IPS-NIHi7 (cell line): Measurements from ENCODE around the gene GRID1.
"Not testable (repeated sequence)": the region's sequence is repeated elsewhere in the genome, so short reads cannot be mapped to it uniquely, and the experiment has no call there.

Source experiments
- DNase-seq: peaks from one replicate; pipeline ENCODE4 v3.0.0; 2012; ENCODE audit warnings: mixed read lengths; ENCODE audit errors: extremely low spot score

Gene GRID1

DNA sequence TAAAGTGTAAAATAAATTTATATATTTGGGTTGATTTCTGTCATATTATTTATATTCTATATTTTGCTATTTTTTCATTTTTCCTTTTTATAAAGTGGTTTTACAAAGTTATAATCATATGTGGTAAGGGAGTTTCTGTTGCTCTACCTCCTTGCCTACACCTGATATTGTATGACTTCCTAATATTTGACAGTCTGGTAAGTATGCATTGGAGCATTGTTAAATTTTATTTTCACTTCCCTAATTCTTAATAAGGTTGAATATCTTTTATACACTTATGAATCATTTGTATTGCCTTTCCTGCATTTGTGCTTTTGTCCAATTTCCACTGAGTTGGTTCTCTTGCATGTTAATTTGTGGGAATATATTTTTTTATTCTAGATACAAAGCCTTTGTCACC is 492.4 kb downstream of the GRID1 start:
- no peak for DNase-seq

DNA sequence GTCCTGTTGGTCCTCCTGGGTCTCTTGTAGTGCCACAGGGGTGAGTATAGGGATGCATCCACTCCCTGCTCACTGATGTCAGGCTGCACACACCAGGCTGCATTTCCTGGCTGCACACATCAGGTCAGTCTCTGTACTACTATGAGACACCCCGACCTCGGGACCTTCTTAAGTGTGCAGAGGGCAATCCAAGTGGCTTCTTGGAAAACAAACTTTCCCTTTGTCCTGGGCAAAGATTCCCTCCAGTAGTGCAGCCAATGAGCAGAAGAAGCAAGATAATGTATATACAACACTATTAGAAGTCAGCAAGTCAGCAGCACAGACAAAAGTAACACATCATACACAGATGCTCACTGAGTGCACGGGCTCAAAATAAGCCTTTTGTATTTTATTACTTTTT is 493.5 kb downstream of the GRID1 start:
- no peak for DNase-seq

DNA sequence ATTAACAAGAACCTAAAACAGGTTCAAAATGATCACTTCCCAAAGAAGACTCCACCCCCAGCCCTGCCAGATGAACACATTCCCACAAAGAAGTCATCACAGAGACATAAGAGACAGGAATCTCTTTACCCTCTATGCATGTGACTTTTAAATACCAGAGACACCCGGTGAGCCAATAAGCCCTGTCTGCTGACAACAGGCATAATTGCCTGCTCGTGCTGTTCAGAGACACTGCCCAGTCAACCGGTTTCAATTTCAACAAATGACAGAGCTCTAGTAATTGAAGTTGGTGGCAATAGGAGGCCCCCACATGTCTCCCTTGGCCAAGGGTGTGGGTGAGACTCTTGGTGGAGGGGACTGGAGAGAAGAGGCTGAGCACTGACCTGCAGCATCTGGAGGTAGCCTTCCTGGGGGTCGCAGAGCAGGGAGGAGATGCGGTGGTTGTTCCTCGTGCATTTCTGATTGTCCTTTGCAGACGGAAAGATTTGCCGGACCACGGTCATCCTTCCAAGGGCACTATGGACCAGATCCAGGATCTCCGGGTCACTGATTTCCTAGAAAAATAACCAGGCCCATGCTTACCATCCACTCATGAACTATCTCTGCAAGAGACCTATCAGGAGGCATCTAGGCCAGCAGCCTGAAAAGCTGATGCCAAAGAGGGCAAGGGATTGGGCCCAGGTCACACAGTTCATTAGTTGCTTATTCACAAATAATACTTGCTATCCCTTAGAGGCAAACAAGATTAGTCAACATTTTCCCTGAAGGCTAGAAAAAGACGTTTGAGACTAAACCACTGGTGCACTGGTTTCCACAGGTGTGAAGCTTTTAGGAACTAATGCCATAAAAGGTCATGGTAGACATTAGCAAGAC is 497.7 kb downstream of the GRID1 start:
- no peak for DNase-seq

DNA sequence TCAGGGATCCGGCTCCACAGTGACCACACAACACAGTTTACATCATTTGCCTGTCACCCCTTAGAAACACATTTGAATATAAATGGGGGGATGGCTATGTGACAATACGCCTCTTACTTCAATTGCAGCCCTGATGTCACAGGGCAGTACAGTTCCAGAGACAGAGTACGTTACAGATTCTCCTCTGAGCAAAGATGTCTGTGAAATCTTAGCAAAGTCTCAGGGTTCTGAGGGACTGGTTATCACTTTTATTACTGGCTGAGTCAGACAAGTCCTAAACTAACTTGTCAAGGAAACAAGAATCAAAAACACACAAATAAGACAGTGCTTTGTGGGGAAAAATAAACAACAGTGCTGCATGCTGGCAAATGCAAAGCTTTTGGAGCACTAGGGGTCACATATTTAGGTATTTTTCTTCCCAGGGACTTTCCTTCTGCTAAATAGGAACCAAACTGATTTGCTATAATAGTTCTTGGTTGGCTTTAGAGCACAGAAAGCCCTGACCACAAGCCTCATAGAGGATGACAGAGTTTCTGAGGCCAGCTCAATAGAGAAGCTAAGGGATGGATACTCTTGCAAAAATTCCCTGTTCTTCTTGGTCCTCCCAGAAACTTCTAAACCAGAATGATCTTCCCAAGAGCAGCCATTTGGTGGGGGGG is 501.6 kb downstream of the GRID1 start:
- no peak for DNase-seq

DNA sequence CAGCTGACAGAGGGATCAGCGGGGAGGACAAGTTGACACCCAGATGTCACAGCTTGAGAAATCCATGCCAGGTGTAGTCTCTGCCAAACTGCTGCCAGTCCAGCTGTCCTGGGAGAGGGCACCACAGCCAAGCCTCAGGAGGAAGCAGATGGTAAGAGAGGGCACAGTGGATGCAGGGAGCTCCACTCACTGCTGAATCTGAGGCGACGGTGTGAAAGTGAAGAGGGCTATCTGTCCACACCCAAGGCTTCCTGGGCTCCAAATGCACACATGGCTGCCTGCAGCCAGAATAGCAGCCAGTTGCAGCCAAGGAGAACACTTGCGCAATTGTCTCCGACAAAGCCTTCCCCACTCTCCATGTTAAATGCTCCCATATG is 502.4 kb downstream of the GRID1 start:
- DNase-seq, result no peak

DNA sequence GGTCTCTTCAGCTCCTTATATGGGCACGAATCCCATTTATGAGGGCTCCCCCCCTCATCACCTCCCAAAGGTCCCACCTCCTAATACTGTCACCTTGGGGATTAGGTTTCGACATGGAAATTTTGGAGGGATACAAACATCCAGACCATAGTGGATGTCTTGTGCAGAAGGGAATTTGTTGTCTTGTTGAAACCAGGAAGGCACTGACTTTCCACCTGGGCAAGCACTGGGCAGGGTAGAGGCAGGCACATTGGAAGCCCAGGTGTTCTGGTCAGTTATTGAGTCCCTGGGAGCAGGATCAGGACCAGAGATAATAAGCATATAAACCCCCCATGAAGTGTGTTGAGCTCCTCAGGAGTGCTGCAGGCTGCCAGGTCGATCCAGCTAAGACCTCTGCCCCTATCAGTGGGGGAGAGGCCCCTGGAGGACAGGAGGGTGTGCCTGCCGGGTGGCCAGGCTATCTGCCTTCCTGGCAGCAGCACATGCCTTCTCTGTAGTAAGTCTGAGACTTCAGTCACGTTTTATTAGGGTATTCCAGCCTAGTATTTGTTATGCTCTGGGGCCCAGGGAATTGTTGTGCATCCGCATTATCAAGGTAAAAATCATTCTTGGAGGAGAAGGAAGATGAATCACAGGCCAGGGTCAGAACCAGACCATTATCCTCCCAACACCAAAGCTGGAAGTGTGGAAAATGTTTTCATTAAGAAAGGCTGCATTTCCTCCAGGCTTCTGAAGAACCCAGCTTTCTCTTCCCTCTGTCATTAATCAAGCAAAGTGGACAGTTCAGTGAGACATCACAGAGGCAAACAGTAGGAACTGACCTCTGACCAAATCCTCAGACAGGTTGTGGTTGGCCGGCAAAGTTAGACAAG is 503.1 kb downstream of the GRID1 start:
- no peak for DNase-seq

DNA sequence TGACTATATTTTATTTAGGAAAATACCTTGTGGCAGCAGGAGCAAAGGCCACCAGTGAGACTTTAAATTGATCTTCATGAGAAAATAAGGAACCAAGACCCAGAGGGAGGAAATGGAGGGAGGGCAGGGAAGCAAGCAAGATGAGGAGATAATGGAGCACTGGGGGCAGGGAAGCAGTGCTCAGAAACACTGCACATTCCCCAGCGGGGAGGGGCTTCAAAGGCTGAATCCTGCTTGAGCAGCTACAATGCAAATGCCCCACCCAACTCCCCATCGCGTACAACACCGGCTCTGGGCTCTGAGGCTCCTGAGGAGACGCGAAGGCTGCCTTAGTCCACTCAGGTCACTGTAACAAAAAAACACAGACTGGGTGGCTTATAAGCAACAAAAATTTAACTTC is 503.8 kb downstream of the GRID1 start:
- DNase-seq, result peak; percentile 39

DNA sequence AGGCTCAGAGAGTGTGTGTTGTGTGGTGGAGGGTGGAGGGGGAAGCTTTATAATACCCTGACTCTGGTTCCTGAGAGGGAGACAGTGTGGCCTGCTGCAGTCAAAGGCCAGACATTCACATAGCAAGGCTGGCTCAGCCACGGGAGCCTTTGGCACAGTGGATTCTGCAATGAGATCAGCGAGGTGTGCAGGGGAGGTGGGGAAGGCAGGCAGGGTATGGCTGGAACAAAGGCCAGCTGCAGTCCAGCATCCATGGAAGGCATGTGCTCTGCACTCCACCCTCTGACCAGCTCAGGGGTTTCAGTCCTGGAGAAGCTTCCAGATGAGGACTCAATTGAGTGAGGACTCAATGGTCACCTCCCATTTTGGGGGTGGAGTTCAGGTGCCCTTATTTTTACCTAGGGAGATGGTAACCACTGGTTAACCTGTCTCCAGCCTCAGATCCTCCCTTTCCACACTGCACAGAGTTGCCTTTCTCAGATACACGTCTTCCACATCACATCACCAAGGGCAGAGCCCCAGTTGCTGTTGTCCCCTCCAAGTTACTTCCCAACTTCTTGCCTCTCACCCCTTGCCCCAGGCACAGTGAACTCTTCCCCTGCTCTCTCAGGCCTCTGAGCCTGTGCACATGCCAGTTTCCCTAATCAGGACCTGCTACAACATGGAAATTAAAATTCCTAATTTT is 504.9 kb downstream of the GRID1 start:
- no peak for DNase-seq

DNA sequence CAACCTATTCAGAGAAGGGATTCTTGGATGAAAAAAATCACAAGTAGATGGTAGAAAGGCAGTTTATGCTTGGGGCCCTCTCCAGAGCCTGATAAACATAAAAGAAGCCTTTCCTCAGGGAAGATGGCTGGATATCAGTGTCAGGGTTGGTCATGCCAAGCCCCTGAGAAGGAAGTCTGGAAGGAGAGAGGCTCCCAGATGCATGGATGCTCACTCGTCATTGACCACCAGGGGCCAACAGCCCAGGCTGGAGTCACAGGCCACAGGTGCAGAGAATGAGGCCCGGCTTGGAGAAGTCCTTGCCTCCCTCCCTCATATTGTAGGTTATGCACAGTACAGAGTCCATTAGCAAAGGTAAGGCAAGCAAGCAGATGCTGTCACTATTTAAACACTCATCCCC is 506.7 kb downstream of the GRID1 start:
- DNase-seq, result no peak

DNA sequence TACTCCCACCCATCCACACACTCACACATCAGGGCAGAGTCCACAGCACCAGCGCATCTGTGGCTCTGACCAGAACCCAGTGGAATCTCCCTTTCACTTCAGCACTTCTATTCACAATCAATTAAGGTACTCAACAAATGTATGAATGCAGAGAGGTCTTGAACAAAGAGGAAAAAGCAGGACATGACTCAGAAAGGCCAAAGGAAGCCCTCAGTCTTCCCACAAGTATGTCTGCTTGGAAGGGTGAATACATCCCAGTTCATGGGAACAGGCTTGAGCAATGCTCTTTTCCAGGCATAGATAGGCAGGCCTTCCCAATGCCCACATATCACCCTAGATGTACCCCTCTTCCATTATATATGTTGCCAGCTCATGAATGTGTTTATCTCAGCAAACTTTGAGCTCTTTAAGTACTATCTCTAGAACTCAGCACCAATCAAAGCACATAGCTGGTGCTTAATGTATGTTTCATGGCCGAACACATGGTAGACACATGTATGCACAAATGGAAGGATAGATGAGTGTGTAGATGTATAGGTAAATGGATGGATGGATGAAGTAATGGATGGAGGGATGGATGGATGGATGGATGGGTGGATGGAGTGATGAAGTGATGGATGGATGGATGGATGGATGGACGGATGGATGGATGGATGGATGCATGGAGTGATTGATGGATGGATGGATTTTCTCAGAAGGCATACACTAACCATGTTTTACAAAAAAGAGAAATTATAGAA is 507.6 kb downstream of the GRID1 start:
- no peak for DNase-seq

DNA sequence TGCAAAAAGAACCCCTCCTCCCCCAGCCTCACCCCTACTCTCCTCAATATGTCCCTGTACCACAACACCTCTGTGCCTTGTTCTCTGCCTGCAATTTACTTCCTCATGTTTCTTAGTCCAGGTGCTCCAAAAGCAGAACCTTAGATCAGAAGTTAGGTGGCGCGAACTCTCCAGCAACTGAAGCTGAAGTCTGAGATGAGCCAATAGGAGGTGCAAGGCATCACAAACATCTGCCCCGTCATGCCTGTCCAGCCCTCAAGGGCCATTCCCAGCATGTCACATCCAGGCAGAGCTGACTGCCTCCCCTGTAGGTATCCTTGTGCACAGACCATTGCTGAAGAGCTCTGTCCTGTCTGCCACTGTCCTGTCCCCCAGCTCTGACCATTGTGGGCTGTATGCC is 508.8 kb downstream of the GRID1 start:
- DNase-seq, result no peak

DNA sequence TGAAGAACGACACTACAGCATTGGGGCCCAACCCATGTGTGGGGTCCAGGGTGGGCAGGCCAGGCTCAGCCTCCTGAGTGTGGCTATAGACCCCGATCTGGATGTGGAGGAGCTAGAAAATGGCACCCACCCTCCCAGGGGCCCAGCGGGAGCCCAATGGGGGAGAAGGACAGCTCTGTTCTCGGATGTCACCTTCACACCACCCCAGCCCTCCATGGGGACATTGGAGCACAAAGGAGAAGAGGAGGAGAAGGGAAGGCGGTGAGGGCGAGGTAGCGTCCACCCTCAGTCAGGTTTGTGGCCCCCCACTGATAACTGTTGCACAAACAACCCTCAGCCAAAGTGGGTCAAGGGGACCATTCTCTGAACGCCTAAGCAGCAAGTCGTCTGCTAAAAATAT is 509.3 kb downstream of the GRID1 start:
- no peak for DNase-seq

DNA sequence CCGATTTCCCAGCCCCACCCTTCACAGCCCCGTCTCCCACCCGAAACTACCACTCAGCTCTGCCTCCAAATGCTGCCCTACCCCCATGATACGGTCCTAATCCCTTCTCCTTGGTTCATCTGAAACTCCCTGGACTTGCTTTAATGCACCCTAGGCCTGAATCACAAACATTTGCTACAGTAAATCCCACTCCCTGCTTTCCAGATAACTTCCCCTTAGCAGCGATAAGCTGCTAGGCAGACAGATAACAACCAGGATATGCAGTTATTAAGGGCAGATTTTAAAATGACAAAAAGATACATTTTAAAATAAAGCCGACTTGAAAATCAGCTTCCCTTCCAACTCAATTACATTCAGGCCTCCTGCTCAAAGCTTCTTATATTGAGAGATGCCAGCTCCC is 514.7 kb downstream of the GRID1 start:
- DNase-seq, result no peak

DNA sequence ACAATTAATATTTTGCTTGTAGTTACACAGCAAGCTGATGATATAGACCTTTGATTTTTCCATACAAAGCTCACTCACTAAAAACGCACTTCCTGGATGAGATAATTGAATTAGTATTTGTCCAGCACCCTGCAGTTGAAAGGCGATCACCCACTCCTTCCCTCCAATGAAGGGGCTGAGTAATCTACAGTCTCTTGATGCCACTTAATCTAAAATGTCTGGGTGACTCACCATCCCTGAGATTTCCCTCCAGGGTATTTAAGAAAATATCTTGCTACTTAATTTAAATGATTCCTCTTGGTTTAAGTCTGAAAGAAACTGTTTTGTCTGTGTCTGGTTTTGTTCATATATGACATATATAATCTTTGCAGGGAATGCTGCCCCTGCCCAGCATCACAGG is 515.3 kb downstream of the GRID1 start:
- no peak for DNase-seq

DNA sequence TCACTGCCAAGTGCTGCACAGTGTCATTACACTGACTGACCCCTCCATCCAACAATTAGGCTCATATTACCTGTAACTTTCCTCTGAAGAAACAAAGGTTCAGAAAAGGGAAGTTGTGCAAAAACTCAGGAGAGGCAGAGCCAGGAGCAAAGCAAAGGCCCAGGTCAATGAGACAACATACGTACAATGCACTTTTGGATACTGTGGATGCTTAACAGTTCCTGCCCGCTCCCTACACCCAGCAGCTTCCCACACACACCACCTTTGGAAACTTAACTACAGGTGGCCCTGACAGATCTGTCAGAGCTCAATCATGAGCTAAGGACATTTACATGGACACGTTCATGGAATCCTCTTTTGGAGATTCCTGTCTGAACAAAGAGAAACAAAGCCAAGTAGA is 515.9 kb downstream of the GRID1 start:
- no peak for DNase-seq

DNA sequence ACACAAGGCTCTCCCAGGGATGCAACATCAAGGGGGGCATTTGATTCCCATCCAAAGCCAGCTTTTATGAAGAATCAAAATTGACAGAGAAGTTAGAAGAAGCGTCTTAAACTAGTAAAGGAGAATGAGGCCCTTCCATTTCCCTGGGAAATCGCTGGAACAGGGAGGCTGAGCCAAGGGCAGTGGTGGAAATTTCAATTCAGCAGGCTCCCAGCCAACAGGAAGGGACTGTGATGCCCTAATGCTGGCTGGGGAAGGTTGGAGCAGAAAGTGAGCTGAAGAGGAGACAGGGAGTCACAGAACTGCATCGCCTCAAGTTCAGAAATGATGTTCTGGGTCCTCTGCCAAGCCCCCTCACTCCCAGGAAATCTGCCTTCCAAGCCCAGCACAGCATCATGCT is 517.3 kb downstream of the GRID1 start:
- DNase-seq, result no peak

DNA sequence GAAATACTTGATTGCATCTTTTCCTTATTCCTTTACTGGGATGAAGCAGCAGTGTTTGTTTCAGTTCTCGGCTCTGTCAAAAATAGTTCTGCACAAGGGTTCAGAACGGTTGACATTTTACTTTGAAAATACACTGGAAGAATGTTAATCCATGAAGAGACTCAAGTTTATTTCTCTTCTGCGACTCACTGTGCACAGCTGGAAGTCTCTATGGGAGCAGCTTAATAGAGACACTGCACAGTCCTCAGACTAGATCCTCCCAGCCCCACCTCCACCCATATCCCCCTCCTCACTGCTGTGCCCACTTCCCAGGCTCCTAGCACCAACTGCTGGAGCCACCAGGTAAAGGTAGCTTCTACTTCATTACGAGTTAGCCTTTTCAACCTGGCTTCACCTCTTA is 517.8 kb downstream of the GRID1 start:
- DNase-seq, result no peak

DNA sequence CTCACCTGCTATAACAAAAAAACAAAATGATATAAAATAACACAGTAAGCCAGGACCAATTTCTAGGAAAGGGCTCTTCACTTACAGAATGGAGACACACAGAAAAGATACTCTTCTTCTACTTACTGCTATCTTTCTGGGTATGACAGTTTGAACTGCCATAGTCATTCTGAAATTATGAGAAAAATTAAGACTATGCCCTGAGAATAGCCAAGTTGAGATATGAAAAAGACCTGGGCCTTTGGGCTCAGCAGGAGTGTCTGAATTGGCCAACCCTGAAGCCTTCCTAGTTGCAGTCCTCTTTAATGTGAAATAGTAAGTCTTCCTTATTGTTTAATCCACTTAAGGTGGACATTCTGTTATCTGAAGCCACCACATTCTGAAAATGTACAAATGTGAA is 519.5 kb downstream of the GRID1 start:
- no peak for DNase-seq

DNA sequence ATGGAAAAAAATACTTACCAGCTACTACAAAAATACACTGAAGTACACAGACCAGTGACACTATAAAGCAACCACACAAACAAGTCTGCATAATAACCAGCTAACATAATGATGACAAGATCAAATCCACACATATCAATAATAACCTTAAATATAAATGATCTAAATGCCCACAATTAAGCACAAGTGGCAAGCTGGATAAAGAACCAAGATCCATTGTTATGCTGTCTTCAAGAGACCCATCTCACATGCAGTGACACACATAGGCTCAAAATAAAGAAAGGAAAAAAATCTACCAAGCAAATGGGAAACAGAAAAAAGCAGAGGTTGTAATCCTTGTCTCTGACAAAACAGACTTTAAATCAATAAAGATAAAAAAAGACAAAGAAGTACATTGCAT is 527.9 kb downstream of the GRID1 start:
- not testable (repeated sequence) for DNase-seq

DNA sequence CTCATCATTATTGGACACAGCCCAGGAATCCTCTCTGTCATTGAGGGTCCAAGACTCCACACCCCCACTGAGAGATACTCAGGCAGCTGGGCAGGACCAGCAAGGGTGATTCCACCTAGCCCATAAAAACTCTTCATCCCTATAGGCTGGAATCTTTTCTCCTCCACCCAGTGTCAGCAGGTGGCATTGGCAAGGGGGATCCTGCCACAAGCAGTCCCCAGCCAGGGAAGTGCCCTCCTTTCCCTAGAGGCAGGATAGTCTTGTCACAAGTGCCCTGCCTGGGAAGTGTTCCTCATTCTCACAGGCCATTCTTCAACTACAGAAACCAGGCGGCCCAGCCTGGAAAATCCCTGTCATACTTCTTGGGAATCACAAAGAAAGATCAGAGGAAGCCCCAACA is 533.6 kb downstream of the GRID1 start:
- no peak for DNase-seq

DNA sequence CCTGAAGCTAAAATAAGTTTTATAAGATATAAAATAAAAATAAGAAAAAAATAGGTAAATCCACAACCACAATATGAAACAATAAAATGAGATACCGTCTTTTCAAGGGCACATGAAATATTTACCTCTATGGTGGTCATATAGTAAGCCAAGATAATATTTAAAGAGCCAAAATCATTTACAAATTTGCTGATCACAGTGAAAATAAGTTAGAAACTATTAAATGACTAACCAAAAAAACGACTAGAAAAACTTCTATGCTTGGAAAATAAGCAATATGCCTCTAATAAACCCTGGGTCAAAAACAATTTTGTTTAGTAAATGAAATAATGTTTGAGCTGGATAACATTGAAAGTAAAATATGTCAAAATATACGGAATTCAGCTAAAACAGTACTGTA is 535.2 kb downstream of the GRID1 start:
- no peak for DNase-seq
